PC-9 (cell line): Measurements from ENCODE around the gene ZDHHC7. TPM values are rescaled to one million over a fixed set of nuclear protein-coding genes. Genes with fewer than 3 reads are reported as not detected.

Experiments used
- BruUV-seq: library from RNA; stranded (reverse); fragments of 400-500 nt; replicated peaks from 2 replicates; lab custom pipeline; 2021; lab: Mats Ljungman, UMichigan
- CTCF ChIA-PET: fragments of 300-600 bp; sonication (Branson Sonifier 250); formaldehyde crosslinking; loops from one replicate; lab custom pipeline; 2022; ENCODE audit warnings: antibody characterized with exemption; lab: Charles Lee
- POLR2A ChIA-PET: fragments of 300-600 bp; sonication (Branson Sonifier 250); formaldehyde crosslinking; loops from one replicate; lab custom pipeline; 2022; ENCODE audit warnings: antibody characterized with exemption; ENCODE audit not compliant: unreplicated experiment; lab: Charles Lee
- DNase-seq, 2 experiments: peaks; one replicate each; pipeline versions ENCODE4 v3.0.0 to v3.0.0-alpha.2; 2015 to 2022; ENCODE audit warnings: mixed read lengths in 1 of 2
- H2AFZ ChIP-seq: fragments of 200-600 bp; sonication (generic); 2 replicates; pipeline ENCODE4 v1.8.1; 2017; ENCODE audit warnings: antibody characterized with exemption
- H3F3A ChIP-seq: fragments of 200-600 bp; sonication (generic); 2 replicates; pipeline ENCODE4 v1.8.1; 2017; ENCODE audit warnings: antibody characterized with exemption, mild to moderate bottlenecking, low read depth; ENCODE audit not compliant: insufficient read depth
- H3K27ac ChIP-seq: fragments of 200-600 bp; sonication (generic); 2 replicates; pipeline ENCODE4 v1.6.1; 2016; ENCODE audit warnings: mixed run types
- H3K27me3 ChIP-seq: fragments of 200-600 bp; sonication (generic); 2 replicates; pipeline ENCODE4 v1.6.1; 2016; ENCODE audit warnings: low read depth, mixed run types; ENCODE audit not compliant: insufficient read depth
- H3K36me3 ChIP-seq: fragments of 200-600 bp; sonication (generic); 2 replicates; pipeline ENCODE4 v1.6.1; 2016; ENCODE audit warnings: low read depth, mixed run types
- H3K4me1 ChIP-seq: fragments of 200-600 bp; sonication (generic); replicated peaks from 2 replicates; pipeline ENCODE4 v1.6.1; 2016; ENCODE audit warnings: mixed run types; ENCODE audit not compliant: insufficient read depth
- H3K4me2 ChIP-seq: fragments of 200-600 bp; sonication (generic); 2 replicates; pipeline ENCODE4 v1.6.1; 2017; ENCODE audit warnings: mixed run types
- H3K4me3 ChIP-seq: fragments of 200-600 bp; sonication (generic); 2 replicates; pipeline ENCODE4 v1.6.1; 2016; ENCODE audit warnings: mixed run types
- H3K79me2 ChIP-seq: fragments of 200-600 bp; sonication (generic); 2 replicates; pipeline ENCODE4 v1.6.1; 2017; ENCODE audit warnings: low read depth, mixed run types
- H3K9me2 ChIP-seq: fragments of 200-600 bp; sonication (generic); 2 replicates; pipeline ENCODE4 v1.8.1; 2017; ENCODE audit warnings: mild to moderate bottlenecking; ENCODE audit not compliant: insufficient read depth
- H3K9me3 ChIP-seq: fragments of 200-600 bp; sonication (generic); 2 replicates; pipeline ENCODE4 v1.8.1; 2016; ENCODE audit warnings: low read depth; ENCODE audit not compliant: insufficient read depth
- H4K20me1 ChIP-seq: fragments of 200-600 bp; sonication (generic); 2 replicates; pipeline ENCODE4 v1.8.1; 2017; ENCODE audit not compliant: insufficient read depth
- CTCF ChIP-seq: fragments of 200-600 bp; sonication (generic); conservative IDR thresholded peaks from 2 replicates; pipeline ENCODE4 v1.6.1; 2017; ENCODE audit warnings: mixed run types, antibody characterized with exemption, mild to moderate bottlenecking, moderate library complexity
- EZH2 ChIP-seq: fragments of 200-600 bp; sonication (generic); IDR thresholded peaks from 2 replicates; pipeline ENCODE4 v1.8.0; 2017; ENCODE audit warnings: antibody characterized with exemption, low read depth
- intact Hi-C: fragments of 100-400 bp; cut with micrococcal nuclease; formaldehyde crosslinking; loops from one replicate; pipeline ENCODE4 v1.10.0; 2022; ENCODE audit not compliant: unreplicated experiment
- total RNA-seq: library from RNA; stranded (reverse); gene quantifications from 2 replicates; pipeline ENCODE4 v1.2.3, GENCODE V29; 2021

The ZDHHC7 gene
- total RNA-seq, 1 experiment from 2014 or later: 79.3 TPM

- H3K4me3 ChIP-seq: peak overlapping the region; percentile 93; the same call in 1 of the 2 replicates
- peaks cover 52% of the 10 kb centered on the region for H3K4me1 ChIP-seq
- intact Hi-C loops: loop anchor here (5.0 kb wide), 1 partner anchor 37 kb away; no protein-coding TSS in a partner anchor
- no peaks in the 10 kb centered on the region for H3K9me2 ChIP-seq
- TF ChIP-seq EZH2 (no peak), CTCF (no peak)
- H3F3A ChIP-seq: peaks cover 33% of the 10 kb centered on the region
- BruUV-seq: no TSS peak
- no peaks in the 10 kb centered on the region for H3K9me3 ChIP-seq
- H3K27me3 ChIP-seq: no peaks in the 10 kb centered on the region
- POLR2A ChIA-PET: no interaction called here
- H3K27ac ChIP-seq: peak overlapping the region; percentile 73
- no peaks in the 10 kb centered on the region for H3K36me3 ChIP-seq
- no peak overlapping the region for H2AFZ ChIP-seq
- H3K4me2 ChIP-seq: peak overlapping the region; percentile 95
- CTCF ChIA-PET: no interaction called here
- peaks cover 5% of the 10 kb centered on the region; the same call in 1 of the 2 replicates for H4K20me1 ChIP-seq
- H3K79me2 ChIP-seq: no peaks in the 10 kb centered on the region
- DNase-seq: peak in 1 of 2 experiments; percentile 82
Observed at GRCh38 chr16:85029408-85029784, 18.1 kb upstream of the ZDHHC7 start.

GRCh38 chr16:85028685-85029407, 17.5 kb upstream of the ZDHHC7 start:
- TF ChIP-seq EZH2: no peak
- no peak for TF ChIP-seq CTCF
- Histone ChIP-seq H3K9me3 (no peaks in the 10 kb centered on the region), H3K9me2 (no peaks in the 10 kb centered on the region), H2AFZ (no peak overlapping the region), H3K27ac (0 out of 2 replicates have a peak overlapping the region, but pooled peaks have one; percentile 4), H4K20me1 (peaks cover 5% of the 10 kb centered on the region; the same call in 1 of the 2 replicates), H3K36me3 (no peaks in the 10 kb centered on the region), H3K4me2 (peak overlapping the region; percentile 95), H3K79me2 (no peaks in the 10 kb centered on the region), H3F3A (peaks cover 33% of the 10 kb centered on the region), H3K27me3 (no peaks in the 10 kb centered on the region), H3K4me1 (peaks cover 52% of the 10 kb centered on the region), H3K4me3 (peak overlapping the region; percentile 93; the same call in 1 of the 2 replicates)
- POLR2A ChIA-PET: interaction anchor here (0.9 kb wide), 1 partner anchor 58 kb away, joined by 5 read pairs; no protein-coding TSS in a partner anchor
- CTCF ChIA-PET: interaction anchor here (0.7 kb wide), 1 partner anchor 33 kb away, joined by 5 read pairs; no protein-coding TSS in a partner anchor
- intact Hi-C loops: loop anchor here (5.0 kb wide), 1 partner anchor 37 kb away; no protein-coding TSS in a partner anchor
- peak; percentile 50 to 76 for DNase-seq
- BruUV-seq: TSS peak; percentile 32

- no peaks in the 10 kb centered on the region for H3K79me2 ChIP-seq
- no peaks in the 10 kb centered on the region for H3K27me3 ChIP-seq
- H3K27ac ChIP-seq: no peak overlapping the region
- peak overlapping the region; percentile 87 for H2AFZ ChIP-seq
- TF ChIP-seq CTCF (no peak; the same call in 1 of the 2 replicates), EZH2 (no peak)
- BruUV-seq: no TSS peak
- H3K36me3 ChIP-seq: no peaks in the 10 kb centered on the region
- intact Hi-C loops: loop anchor here (5.0 kb wide), 1 partner anchor 36 kb away; no protein-coding TSS in a partner anchor
- H3K4me2 ChIP-seq: peak overlapping the region; percentile 95
- peaks cover 5% of the 10 kb centered on the region; the same call in 1 of the 2 replicates for H4K20me1 ChIP-seq
- H3F3A ChIP-seq: peaks cover 33% of the 10 kb centered on the region
- no peaks in the 10 kb centered on the region for H3K9me3 ChIP-seq
- peak overlapping the region; percentile 93 for H3K4me3 ChIP-seq
- no peak for DNase-seq
- H3K9me2 ChIP-seq: no peaks in the 10 kb centered on the region
- ChIA-PET CTCF (interaction anchor here (0.7 kb wide), 1 partner anchor 34 kb away, joined by 5 read pairs; no protein-coding TSS in a partner anchor), POLR2A (interaction anchor here (0.9 kb wide), 1 partner anchor 58 kb away, joined by 5 read pairs; no protein-coding TSS in a partner anchor)
- peaks cover 52% of the 10 kb centered on the region for H3K4me1 ChIP-seq
Observed at GRCh38 chr16:85027958-85028684, 16.8 kb upstream of the ZDHHC7 start.
